ENCODE data around the gene SIRPB1. TPM values are rescaled to one million over a fixed set of nuclear protein-coding genes. Genes with fewer than 3 reads are reported as not detected.

Gene SIRPB1
- total and polyA plus RNA-seq, 2 experiments from 2014 or later: 0.54 TPM; not detected in 1

DNA sequence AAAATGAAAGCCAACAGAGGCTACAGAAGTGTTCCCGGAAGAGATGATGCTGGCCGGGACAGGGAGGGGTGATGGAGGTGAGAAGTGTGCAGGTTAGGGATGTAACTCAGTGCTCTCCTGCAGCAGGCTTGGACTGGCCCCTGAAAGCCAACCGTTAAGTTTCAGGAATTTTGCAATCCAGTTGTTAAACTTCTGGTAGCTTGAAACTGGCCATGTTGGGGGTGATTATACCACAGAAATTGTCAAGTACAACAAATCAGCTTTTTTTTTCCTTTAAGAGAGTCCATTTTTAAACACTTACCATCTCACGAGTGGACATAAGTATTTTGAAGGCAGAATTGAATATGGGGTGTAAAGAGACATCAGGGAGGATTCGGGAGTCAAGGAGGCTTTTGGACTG lies 8.8 kb upstream of the SIRPB1 start:
- Histone ChIP-seq H3K27ac (no peak overlapping the region), H3K79me2 (ENCODE audit: insufficient read depth) (no peaks in the 10 kb centered on the region), H3K9me2 (ENCODE audit: insufficient read depth) (no peaks in the 10 kb centered on the region), H3K4me1 (ENCODE audit: insufficient read depth) (peaks cover 36% of the 10 kb centered on the region), H3K9ac (no peak overlapping the region), H3K9me3 (ENCODE audit: low read depth) (no peaks in the 10 kb centered on the region), H4K20me1 (ENCODE audit: insufficient read depth) (no peaks in the 10 kb centered on the region), H3K4me2 (ENCODE audit: unreplicated experiment) (no peak overlapping the region), H3F3A (ENCODE audit: insufficient read depth) (peaks cover 21% of the 10 kb centered on the region), H3K27me3 (replicated peaks; ENCODE audit: insufficient read depth) (no peaks in the 10 kb centered on the region; the same call in 1 of the 2 replicates), H3K36me3 (ENCODE audit: low read depth) (no peaks in the 10 kb centered on the region), H2AFZ (no peak overlapping the region), H3K4me3 (no peak overlapping the region)
- no peak for DNase-seq
- in situ Hi-C loops (cut with MboI): loop anchor here (25.0 kb wide), 1 partner anchor 91 kb away; no protein-coding TSS in a partner anchor
- WGBS, 2 experiments (ENCODE audit: low coverage in 1 of 2, low lambda C conversion rate in 2 of 2, missing lambda C conversion rate in 2 of 2): 53 to 57% methylated on average over 5 of the region's 5 CpGs
- TF ChIP-seq EZH2 (IDR thresholded peaks at IDR 0.05; ENCODE audit: insufficient read depth, poor library complexity, severe bottlenecking): no peak

DNA sequence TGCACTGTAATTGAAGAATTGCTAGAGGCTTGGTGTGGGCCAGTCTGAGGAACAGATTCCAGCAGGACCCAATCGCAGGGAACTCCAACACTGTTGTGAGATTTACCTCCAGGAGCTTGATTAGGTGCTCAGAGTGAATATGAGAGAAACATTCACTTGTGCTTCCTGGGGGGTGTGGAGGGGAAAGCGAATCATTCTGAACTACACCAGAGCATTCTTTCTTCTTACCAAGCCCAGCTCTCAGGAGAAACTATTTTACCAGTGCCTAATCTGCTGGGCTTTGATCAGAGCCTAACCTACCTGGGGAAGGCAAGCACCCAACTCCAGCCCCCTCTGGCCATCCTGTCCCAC lies 7.4 kb upstream of the SIRPB1 start:
- H3K27ac ChIP-seq: no peak overlapping the region
- WGBS, 2 experiments (ENCODE audit: low coverage in 1 of 2, low lambda C conversion rate in 2 of 2, missing lambda C conversion rate in 2 of 2): 18 to 50% methylated on average over 2 of the region's 2 CpGs
- in situ Hi-C loops (cut with MboI): loop anchor here (25.0 kb wide), 1 partner anchor 90 kb away; no protein-coding TSS in a partner anchor
- no peak for TF ChIP-seq EZH2 (IDR thresholded peaks at IDR 0.05; ENCODE audit: insufficient read depth, poor library complexity, severe bottlenecking)
- no peak for TF ChIP-seq EZH2phosphoT487 (IDR thresholded peaks at IDR 0.05; ENCODE audit: insufficient read depth, low read depth)
- H3K9ac ChIP-seq: no peak overlapping the region
- H3K9me3 ChIP-seq (ENCODE audit: low read depth): no peaks in the 10 kb centered on the region
- H3K4me2 ChIP-seq (ENCODE audit: unreplicated experiment): no peak overlapping the region
- H4K20me1 ChIP-seq (ENCODE audit: insufficient read depth): no peaks in the 10 kb centered on the region
- H3K4me1 ChIP-seq (ENCODE audit: insufficient read depth): peaks cover 31% of the 10 kb centered on the region
- H3K79me2 ChIP-seq (ENCODE audit: insufficient read depth): no peaks in the 10 kb centered on the region
- no peak overlapping the region for H2AFZ ChIP-seq
- no peak for DNase-seq
- H3F3A ChIP-seq (ENCODE audit: insufficient read depth): peaks cover 19% of the 10 kb centered on the region
- no peaks in the 10 kb centered on the region for H3K9me2 ChIP-seq (ENCODE audit: insufficient read depth)
- H3K36me3 ChIP-seq (ENCODE audit: low read depth): no peaks in the 10 kb centered on the region
- H3K4me3 ChIP-seq: no peak overlapping the region
- no peaks in the 10 kb centered on the region; the same call in 1 of the 2 replicates for H3K27me3 ChIP-seq (replicated peaks; ENCODE audit: insufficient read depth)

DNA sequence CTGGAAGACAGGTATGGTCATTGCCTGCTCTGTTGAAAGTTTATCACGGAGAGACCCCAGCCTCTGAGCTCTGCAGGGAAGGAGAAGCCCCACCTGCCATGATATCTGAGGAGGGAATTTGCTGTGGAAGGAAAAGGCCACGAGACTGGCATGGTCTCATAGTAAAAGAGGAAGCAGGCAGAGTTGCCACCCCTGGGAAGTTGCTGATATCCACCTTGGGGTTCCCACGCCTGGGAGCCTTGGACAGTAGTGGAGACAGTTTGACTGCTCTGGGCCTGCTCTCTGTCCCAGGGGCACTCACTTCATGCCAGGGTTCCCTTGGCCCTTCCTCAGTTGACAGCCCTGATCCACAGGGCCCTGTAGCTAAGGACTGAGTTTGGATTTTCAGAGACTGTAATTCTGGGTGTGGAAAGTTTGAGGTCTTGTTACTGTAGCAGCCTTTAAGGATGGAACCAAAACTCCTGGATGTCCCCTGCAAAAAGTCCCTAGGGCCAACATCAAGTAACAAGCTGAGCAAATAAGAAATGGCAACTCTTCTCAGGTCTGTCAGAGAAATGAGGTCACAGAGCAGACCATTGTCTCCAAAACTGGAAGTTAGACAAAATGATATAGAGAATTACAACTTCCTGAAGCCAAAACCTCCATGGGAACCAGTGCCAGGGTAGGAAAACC lies 6.9 kb upstream of the SIRPB1 start:
- no peaks in the 10 kb centered on the region for H3K79me2 ChIP-seq (ENCODE audit: insufficient read depth)
- DNase-seq: no peak
- H3K4me1 ChIP-seq (ENCODE audit: insufficient read depth): peaks cover 26% of the 10 kb centered on the region
- in situ Hi-C loops (cut with MboI): loop anchor here (25.0 kb wide), 1 partner anchor 89 kb away; no protein-coding TSS in a partner anchor
- H3F3A ChIP-seq (ENCODE audit: insufficient read depth): peaks cover 14% of the 10 kb centered on the region
- H3K4me2 ChIP-seq (ENCODE audit: unreplicated experiment): no peak overlapping the region
- no peaks in the 10 kb centered on the region for H3K36me3 ChIP-seq (ENCODE audit: low read depth)
- H2AFZ ChIP-seq: no peak overlapping the region
- 36 to 40% methylated on average over 3 of the region's 3 CpGs for WGBS, 2 experiments (ENCODE audit: low coverage in 1 of 2, low lambda C conversion rate in 2 of 2, missing lambda C conversion rate in 2 of 2)
- H3K9ac ChIP-seq: no peak overlapping the region
- no peak overlapping the region for H3K4me3 ChIP-seq
- H3K27ac ChIP-seq: no peak overlapping the region
- H3K9me3 ChIP-seq (ENCODE audit: low read depth): no peaks in the 10 kb centered on the region
- no peaks in the 10 kb centered on the region for H3K9me2 ChIP-seq (ENCODE audit: insufficient read depth)
- TF ChIP-seq EZH2phosphoT487 (IDR thresholded peaks at IDR 0.05; ENCODE audit: insufficient read depth, low read depth): no peak
- TF ChIP-seq EZH2 (IDR thresholded peaks at IDR 0.05; ENCODE audit: insufficient read depth, poor library complexity, severe bottlenecking): no peak
- H4K20me1 ChIP-seq (ENCODE audit: insufficient read depth): no peaks in the 10 kb centered on the region
- H3K27me3 ChIP-seq (replicated peaks; ENCODE audit: insufficient read depth): no peaks in the 10 kb centered on the region; the same call in 1 of the 2 replicates

DNA sequence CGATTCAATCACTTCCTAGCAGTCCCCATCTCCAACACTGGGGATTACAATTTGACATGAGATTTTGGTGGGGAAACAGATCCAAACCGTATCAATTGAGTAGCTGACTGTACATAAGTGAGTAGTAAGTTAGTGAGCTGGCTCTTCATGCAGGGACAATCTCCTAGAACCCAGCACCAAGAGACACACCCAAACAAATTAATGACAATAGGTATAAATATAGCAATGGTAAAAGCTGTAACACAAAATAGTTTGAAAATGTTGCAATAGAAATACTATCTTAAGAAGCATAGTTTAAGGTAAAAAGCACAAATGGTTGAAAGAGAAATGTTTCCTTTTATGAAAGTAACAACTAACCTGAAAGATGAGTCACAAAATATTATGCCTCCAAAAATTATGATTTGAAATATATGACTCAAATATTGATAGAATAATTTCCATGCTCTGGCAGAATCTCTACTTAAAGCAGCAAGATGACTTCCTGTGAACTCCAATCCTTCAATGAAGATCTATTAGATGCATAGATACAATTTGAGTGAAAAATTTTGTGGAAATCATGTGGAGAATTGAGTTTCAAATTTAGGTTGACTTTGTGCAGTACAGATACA lies 5.4 kb upstream of the SIRPB1 start:
- 0 out of 2 replicates have a peak, but pooled peaks cover 9% of the 10 kb centered on the region for H3F3A ChIP-seq (ENCODE audit: insufficient read depth)
- H3K9me2 ChIP-seq (ENCODE audit: insufficient read depth): no peaks in the 10 kb centered on the region
- no peak overlapping the region for H3K4me2 ChIP-seq (ENCODE audit: unreplicated experiment)
- in situ Hi-C loops (cut with MboI): loop anchor here (25.0 kb wide), 1 partner anchor 88 kb away; no protein-coding TSS in a partner anchor
- no peak overlapping the region for H3K9ac ChIP-seq
- no peaks in the 10 kb centered on the region for H3K79me2 ChIP-seq (ENCODE audit: insufficient read depth)
- peaks cover 19% of the 10 kb centered on the region for H3K4me1 ChIP-seq (ENCODE audit: insufficient read depth)
- no peak for DNase-seq
- no peaks in the 10 kb centered on the region for H3K36me3 ChIP-seq (ENCODE audit: low read depth)
- no peak overlapping the region for H3K27ac ChIP-seq
- WGBS, 2 experiments (ENCODE audit: low coverage in 1 of 2, low lambda C conversion rate in 2 of 2, missing lambda C conversion rate in 2 of 2): 23 to 27% methylated on average over 2 of the region's 2 CpGs
- H4K20me1 ChIP-seq (ENCODE audit: insufficient read depth): no peaks in the 10 kb centered on the region
- H2AFZ ChIP-seq: no peak overlapping the region
- H3K4me3 ChIP-seq: no peak overlapping the region
- no peaks in the 10 kb centered on the region; the same call in 1 of the 2 replicates for H3K27me3 ChIP-seq (replicated peaks; ENCODE audit: insufficient read depth)
- H3K9me3 ChIP-seq (ENCODE audit: low read depth): no peaks in the 10 kb centered on the region
- no peak for TF ChIP-seq EZH2phosphoT487 (IDR thresholded peaks at IDR 0.05; ENCODE audit: insufficient read depth, low read depth)
- TF ChIP-seq EZH2 (IDR thresholded peaks at IDR 0.05; ENCODE audit: insufficient read depth, poor library complexity, severe bottlenecking): no peak
